Dermis lymphatic vessel endothelial cell (primary cell): ENCODE measurements around the gene GARS1. TPM values are rescaled to one million over a fixed set of nuclear protein-coding genes. Genes with fewer than 3 reads are reported as not detected.

Experiments used
- total RNA-seq: library from RNA; depleted of rRNA; stranded (reverse); fragments of >200 nt; gene quantifications from 2 replicates; pipeline ENCODE4 v1.2.1, GENCODE V29; 2014

Gene GARS1
- 45.2 and 45.7 TPM in 2 replicates for total RNA-seq

GRCh38 chr7:30594540-30595435 is at the start of gene GARS1:
GARS1 (plus strand) TSS chr7:30594878; CDS start chr7:30594922, 44 bp downstream.

GRCh38 chr7:30682212-30683083 is 87.8 kb downstream of the GARS1 start, which contains the start of gene CRHR2:
CRHR2 (minus strand) TSS chr7:30682456; CDS start chr7:30682280, 176 bp downstream.

Other genes with a start within 250 kb of the GARS1 start
- 20.4 and 22.4 TPM in 2 replicates for gene NOD1, start 116.1 kb upstream of the GARS1 start, total RNA-seq
- gene GGCT, start 90.0 kb upstream of the GARS1 start, total RNA-seq: 22.3 and 32.1 TPM in 2 replicates
- gene CRHR2, start 87.6 kb downstream of the GARS1 start, total RNA-seq: not detected in 2 replicates
- gene INMT, start 157.3 kb downstream of the GARS1 start, total RNA-seq: not detected in 2 replicates
- gene MINDY4, start 176.5 kb downstream of the GARS1 start, total RNA-seq: 0.76 and 1.6 TPM in 2 replicates